Gastroesophageal sphincter (tissue), 3 donors: ENCODE measurements around the gene MYCBPAP.

Experiments
- CTCF ChIP-seq, 4 experiments: fragments of 200-600 bp in 2 of 4; fragments of 450-650 bp in 2 of 4; sonication (generic) in 1 of 4; IDR thresholded peaks; one replicate each; pipeline ENCODE4 v1.5.1; 2017 to 2019; ENCODE audit warnings: antibody characterized with exemption in 4 of 4, mild to moderate bottlenecking in 2 of 4, moderate library complexity in 2 of 4
- EP300 ChIP-seq: sonication (generic); formaldehyde crosslinking; IDR thresholded peaks from one replicate; pipeline ENCODE4 v1.6.1; 2017; ENCODE audit warnings: antibody characterized with exemption, mild to moderate bottlenecking
- POLR2A ChIP-seq, 2 donors: fragments of 450-650 bp; IDR thresholded peaks; one replicate each; pipeline ENCODE4 v1.6.1; 2017; ENCODE audit warnings: antibody characterized with exemption in 2 of 2, mild to moderate bottlenecking in 2 of 2, moderate library complexity in 1 of 2
- POLR2AphosphoS5 ChIP-seq: sonication (generic); formaldehyde crosslinking; IDR thresholded peaks from one replicate; pipeline ENCODE4 v1.6.1; 2017; ENCODE audit warnings: antibody characterized with exemption

- TF ChIP-seq POLR2A (IDR thresholded peaks at IDR 0.05) (no peak), CTCF (IDR thresholded peaks at IDR 0.05) (no peak), EP300 (no peak), POLR2AphosphoS5 (no peak)
These were observed 6.9 kb downstream of the MYCBPAP start for GRCh38 chr17:50514936-50515702.
